ENCODE measurements around the gene XPO5.
"Not testable (repeated sequence)": the region's sequence is repeated elsewhere in the genome, so short reads cannot be mapped to it uniquely, and the experiment has no call there.

Gene XPO5

DNA sequence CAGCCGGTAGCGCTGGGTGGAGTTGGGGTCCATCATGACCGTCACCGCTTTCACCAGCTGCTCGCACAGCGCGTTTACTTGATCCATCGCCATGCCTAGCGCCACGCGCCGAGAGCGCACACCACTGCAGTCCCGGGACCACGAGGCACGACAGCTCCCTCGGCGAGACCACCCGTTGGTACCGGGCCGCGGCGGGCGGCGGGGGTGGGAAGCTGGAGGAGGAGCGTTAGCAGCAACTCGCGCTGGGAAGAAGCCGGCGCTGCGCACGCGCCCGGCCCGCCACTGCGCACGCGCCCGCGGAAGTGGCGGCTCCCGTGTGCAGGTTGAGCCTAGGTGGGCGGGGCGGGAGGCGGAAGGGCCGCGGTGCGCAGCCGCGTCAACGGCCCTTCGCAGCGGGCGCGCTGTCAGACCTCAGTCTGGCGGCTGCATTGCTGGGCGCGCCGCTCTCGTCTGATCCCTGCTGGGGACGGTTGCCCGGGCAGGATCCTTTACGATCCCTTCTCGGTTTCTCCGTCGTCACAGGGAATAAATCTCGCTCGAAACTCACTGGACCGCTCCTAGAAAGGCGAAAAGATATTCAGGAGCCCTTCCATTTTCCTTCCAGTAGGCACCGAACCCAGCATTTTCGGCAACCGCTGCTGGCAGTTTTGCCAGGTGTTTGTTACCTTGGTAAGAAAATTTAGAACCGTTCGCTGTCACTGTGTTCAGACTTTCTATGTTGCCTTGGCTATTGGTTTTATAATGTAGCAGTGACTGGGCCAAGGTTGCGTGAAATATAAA lies at the start of gene XPO5, which contains the start of gene POLH:
TSS of gene XPO5 (minus strand) at position 267 of the 780 bp plus-strand sequence. CDS start at position 93, 174 bp downstream.
TSS of gene POLH (plus strand) at position 414 of the 780 bp plus-strand sequence. CDS start 6,135 bp downstream, outside the sequence.
- DNase-seq, result peak; percentile 97

DNA sequence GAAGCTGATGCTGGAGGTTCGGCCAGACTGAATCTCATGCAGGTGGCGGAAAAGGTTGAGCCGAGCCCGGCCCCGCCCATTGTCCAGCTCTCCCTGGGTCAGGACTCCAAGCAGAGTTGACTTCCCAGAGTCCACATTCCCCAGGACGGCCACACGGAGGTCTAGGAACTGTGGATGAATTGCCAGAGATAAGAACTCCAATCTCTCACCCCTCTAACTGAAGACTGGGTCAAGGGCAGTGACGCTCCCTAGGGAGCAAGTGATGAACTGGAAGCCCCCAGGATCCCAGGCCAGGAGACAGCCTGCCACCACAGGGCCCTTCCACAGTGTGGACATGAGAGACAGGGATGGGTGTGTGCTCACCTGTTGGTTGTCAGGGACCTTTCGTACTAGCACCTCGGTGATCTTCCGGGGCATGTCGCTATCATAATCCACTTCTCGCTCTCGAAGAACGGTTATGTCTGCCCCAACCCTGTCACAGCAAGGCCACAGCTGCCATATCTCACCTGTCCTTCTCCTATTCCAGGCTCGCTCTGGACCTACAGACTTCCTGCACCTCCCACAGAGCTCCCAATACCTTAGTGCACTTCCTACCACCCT lies 49.7 kb upstream of the XPO5 start:
- DNase-seq, result no peak

DNA sequence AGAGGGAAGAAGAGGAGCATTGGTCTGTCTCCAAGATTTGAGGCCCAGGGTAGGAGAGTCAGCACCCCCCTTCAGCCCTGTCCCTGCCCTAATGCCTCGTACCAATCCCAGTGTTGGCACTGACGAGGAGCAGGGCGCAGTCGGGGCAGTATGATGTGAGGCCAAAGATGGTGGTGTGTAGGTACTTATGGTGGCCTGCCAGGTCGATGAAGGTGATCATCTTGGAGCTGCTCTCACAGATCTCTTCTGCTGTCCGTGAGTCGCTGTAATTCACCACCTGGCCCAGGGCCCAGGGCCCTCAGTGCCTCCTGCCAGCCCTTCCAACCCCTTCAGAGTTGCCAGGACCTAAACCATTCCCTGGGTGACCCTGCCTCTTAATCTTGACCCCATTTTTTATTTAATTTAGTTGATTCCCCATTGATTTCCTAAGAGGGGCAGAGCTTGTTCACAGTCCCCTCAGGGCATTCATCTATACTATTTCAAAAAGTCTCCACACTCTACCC lies 49.0 kb upstream of the XPO5 start:
- DNase-seq, result no peak

DNA sequence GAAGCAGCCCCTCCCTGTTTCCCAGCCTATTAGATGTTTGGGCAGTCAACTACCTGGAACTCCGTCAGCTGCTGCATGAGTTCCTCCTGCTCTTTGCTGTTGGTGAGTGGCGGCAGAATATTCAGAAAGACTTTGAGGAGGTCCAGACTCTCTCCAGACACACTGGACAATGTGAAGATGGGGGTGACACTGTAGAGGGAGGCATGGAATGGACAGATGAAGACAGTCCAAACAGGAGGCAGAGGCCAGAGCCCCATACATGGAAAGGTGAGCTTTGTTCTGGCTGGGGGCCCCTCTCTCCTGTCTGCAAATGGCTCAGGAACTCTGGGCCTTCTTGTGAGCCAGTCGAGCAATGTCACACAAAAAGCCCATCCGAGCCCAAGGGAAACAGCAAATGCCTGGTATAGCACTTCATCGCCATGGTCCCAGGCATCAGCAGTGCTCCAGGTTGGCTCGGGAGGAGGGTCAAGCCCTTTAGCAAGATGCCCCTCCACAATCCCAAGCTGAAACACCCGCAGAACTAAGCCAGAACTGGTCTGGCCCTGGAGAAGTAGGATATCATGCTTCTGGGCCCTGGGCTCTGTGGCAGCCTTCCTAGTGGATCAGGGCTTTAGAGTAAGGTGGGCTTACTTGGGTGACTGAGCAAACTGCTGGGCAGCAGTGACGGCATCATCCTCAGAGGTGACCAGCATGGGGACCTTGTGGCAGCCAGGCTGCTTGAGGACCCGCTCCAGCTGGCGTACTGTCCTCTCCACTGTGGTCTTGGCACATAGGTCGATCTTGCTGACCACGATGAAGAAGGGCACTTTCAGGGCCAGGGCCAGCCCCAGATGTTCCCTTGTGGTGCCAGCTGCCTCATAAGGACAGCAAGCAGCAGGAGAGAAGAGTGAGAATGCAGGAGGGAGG lies 48.3 kb upstream of the XPO5 start:
- DNase-seq, result no peak

DNA sequence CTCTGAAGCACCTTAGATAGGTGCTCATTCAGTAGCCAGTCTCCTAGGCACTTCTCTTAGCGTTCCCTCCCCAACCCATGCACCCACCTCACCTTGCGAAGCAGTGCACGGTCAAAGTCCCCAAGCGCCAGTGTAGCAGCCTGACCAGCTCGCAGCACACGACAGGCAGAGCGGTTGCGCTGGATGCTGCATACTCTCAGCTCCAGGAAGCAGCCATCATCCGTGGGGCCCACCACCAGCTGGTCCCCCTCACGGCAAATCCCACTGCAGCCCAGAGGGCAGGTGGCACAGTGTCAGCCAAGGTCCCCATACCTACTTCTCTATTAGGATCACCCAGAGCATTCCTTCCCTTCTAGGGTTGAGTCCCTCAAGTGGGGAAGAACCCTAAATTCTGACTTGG lies 46.7 kb upstream of the XPO5 start:
- no peak for DNase-seq

DNA sequence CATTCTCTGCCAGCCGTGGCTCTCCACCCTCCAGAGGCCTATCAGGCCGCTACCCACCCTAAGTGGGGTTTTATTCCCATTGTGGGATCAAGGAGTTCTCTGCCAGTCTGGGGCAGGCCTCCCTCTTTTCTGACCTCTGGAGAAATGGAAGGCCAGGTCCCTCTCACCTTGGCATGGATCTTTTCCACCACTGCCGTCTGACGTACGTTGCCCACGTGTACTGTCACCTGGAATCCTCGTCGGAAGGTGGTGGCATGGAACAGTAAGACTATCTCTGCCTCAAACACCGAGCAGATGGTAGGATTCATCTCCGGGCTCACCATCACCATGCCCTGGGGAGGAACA lies 46.0 kb upstream of the XPO5 start:
- DNase-seq, result no peak

DNA sequence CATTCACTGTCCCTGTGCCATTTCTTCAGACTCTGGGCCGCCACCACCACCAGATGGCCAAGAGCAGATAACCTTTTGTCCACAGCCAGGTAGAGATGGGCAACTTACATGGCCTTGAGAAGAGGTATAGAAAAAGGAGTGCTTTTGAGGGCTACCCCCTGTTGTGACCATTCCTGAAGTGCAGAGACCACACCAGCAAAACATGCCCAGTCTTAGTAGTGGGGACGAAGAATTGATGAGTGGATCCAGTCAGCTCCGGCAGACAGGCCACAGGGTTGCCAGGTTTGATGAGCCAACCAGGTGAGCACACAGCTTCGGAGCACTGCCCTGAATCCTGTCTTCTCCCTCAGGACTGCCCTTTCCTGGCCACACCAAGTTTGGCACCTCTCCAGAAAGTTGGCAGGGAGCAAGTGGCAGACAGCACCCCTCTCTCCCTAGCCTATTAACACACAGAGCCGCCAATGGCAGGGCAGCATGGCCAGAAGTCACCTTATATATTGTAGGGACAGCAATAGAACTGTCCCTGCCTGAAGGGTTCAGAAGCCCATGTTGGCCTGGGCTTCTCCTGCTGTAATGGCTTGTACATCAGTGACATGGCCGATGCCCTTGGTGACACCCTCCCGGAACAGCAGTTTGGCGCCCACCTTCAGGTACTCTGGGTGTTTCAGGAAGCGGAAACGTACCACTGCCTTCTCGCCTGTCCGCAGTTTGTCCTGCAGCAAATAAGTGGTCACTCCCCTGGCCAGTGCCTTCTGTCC lies 45.4 kb upstream of the XPO5 start:
- DNase-seq, result no peak

DNA sequence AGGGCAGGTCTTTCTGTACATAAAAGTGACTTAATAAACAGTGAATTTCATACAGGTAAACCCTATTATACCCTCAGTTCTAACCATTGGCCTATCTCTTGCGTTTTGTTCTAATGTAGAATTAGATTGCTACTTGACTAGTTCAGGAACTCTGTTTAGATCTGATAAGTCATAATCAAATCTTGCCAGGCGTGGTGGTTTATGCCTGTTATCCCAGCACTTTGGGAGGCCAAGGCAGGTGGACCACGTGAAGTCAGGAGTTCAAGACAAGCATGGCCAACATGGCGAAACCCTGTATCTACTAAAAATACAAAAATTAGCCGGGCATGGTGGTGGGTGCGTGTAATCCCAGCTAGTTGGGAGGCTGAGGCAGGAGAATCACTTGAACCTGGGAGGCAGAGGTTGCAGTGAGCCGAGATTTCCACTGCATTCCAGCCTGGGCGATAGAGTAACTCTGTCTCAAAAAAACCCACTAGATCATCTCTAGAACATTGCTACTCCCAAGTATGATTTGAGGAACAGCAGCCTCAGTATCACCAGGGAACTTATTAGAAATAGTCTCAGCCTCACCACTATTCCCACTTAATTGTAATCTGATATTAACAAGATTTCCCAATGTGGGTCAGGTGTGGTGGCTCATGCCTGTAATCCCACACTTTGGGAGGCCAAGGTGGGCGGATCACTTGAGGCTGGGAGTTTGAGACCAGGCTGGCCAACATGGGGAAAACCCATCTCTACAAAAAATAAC lies 41.1 kb upstream of the XPO5 start:
- no peak for DNase-seq

DNA sequence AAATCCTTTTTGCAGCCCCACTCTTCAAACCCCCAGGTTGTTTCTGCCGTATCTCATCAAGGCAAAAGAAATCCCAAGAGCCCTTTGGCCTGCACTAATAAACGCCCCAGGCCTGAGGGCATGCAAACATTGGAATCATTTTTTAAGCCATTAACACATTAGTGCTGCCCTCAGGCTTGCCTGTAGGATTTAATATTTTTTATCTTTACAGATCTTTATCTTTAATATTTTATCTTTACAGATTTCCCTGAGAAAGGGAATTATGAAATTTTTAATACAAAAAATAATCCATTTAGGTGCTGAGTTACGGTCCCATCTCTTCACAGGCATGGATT lies 38.5 kb upstream of the XPO5 start:
- DNase-seq, result no peak

DNA sequence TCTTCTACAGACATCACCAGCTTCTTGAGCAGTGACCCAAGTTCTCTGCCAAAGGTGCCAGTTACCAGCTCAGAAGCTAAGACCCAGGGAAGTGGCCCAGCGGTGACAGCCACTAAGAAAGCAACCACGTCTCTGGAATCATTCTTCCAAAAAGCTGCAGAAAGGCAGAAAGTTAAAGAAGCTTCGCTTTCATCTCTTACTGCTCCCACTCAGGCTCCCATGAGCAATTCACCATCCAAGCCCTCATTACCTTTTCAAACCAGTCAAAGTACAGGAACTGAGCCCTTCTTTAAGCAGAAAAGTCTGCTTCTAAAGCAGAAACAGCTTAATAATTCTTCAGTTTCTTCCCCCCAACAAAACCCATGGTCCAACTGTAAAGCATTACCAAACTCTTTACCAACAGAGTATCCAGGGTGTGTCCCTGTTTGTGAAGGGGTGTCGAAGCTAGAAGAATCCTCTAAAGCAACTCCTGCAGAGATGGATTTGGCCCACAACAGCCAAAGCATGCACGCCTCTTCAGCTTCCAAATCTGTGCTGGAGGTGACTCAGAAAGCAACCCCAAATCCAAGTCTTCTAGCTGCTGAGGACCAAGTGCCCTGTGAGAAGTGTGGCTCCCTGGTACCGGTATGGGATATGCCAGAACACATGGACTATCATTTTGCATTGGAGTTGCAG lies 38.0 kb upstream of the XPO5 start:
- no peak for DNase-seq

DNA sequence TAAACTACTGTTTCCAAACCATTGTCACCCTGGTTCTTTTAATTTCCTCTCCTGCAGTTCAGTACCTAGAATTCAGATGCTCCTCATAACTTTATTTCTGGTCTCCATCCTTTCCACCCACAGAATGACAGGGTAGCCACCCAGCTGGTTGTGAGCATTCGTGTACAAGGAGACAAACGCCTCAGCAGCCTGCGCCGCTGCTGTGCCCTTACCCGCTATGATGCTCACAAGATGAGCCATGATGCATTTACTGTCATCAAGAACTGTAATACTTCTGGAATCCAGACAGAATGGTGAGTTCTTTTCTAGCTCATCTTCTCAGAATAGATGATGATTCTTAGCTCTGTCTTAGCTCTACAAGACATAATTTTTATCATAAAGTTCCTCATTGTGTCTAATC lies 34.6 kb upstream of the XPO5 start:
- DNase-seq, result no peak

DNA sequence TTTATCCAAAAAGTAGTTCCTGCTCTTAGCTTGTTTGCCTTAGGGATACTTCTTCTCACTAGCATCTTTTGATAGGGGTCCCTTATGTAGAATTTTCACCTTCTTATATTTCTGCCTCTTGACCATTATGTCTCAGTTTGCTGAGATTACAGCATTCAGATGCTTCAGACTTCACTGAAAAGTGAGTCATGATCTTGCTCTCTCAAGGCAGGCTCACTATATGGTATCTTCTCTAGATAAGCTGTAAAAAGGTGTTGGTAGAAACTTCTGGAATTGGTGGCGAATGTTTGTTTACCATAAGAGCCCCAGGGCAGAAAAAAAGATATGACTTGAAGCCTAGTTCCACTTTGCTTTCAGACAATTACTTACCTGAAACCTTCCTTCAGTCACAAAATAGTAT lies 33.6 kb upstream of the XPO5 start:
- no peak for DNase-seq

DNA sequence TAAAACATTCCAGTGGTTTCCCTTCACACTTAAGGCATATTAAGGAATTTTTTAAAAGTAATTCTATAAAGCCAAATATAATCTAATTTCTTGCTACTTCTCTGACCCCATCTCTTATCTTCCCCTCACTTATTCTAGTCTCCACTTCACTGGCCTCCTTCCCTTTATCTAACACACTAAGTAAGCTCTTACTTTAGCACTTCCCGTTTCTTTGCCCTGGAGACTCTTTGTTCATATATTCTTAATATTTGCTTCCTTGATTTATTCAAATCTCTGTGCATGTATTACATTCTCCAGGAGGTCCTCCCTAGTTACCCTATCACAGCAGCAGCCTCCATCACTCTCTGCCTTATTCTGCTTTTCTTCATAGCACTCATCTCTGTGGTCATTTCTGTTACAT lies 33.0 kb upstream of the XPO5 start:
- DNase-seq, result no peak

DNA sequence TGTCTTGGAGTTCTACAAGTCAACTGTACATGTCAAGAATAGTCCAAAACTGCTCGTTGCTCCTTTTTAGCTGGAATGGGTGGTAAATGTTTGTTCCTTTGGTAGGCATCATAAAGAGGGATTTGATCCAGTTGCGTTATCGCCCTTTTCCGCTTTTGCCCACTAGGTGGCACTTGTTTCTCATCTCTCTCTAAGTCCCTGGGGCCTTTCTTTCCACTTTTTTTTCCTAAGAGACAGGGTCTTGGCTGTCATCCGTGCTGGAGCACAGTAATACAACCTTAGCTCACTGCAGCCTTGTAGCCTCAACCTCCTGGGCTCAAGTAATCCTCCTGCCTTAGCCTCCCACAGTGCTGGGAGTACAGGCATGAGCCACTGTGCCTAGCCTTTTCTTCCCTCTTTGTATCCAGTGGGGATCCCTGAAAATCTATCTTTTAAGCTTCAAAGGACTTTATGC lies 32.5 kb upstream of the XPO5 start:
- peak; percentile 76 for DNase-seq

DNA sequence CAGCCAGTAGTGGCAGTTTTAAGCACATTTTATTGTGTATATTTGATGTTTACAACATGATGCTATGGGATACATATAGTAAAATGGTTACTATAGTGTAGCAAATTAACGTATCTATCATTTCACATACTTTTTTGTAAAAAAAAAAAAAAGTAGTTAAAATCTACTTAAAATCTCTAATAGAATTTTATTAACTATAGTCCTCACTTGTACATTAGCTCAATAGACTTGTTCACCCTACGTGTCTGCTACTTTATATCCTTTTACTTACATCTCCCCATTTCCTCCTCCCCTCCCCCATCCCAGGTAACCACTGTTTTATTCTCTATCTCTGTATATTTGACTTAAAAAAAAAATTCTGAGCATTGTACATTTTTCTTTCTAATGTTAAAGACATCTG lies 30.2 kb upstream of the XPO5 start:
- DNase-seq, result no peak

DNA sequence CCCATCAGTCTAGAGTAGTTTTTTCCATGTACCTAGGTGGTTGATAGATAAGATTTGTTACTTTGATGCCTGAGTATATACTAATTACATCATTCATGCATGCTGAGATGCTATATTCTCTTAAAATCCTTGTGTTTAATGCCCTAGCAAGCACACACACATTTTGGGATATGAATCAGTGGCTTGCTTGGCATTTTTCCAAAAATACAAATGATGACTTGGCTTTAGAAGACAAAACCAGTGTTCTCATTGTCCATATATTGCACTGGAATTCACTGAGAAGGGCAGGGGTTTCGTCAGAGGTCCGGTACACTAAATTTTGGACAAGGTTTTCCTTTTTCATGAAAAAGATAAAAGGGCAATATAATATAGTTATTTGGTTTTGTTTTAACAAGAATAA lies 28.3 kb upstream of the XPO5 start:
- no peak for DNase-seq

DNA sequence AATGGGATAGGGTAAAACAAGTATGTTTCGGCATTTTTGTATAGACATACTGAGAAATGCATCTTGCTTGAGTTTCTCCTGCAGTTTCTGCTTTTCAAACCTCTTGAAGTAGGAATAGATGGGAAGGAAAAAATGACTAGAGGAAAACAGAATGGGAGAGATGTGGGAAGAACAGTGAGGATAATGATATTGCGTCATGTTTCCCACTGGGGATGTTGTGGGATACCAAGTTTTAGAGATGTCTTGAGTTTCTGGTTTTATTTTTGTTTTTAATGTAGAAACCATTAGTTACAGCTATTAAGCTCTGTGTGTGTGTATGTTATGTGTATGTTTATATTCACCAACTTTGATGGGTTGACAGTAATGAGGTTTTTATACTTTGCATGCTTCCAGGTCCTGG lies 24.8 kb upstream of the XPO5 start:
- no peak for DNase-seq

DNA sequence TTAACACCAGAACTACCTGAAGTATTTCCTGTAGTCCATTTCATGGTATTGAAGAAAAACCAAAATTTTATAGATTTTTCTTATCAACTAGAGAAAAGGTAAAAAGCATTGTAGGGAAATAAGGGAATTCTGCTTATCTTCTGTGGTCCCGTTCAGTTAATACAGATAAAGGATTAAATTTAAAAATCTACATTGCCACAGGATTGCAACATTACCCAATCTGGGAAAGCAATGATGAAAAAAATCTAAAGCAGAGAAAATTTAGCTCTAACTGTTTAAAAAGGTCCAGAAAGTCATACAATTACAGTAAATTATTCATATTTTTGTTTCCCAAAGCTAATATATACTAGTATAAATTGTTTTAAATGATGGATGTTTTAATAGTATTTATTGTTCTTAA lies 18.1 kb upstream of the XPO5 start:
- no peak for DNase-seq

DNA sequence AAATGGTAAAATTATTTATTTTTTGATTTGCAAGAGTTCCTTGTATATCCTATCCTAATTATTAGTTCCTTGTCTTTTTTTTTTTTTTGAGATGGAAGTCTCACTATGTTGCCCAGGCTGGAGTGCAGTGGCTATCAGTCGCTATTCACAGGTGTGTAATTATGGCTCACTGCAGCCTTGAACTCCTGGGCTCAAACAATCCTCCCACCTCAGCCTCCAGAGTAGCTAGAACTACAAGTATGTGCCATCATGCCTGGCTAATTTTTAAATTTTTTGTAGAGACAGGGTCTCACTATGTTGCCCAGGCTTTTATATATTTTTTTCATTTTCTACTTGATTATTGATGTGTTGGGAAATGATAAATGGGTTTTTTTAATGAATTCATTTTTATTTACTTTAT lies 13.7 kb upstream of the XPO5 start:
- DNase-seq, result not testable (repeated sequence)

DNA sequence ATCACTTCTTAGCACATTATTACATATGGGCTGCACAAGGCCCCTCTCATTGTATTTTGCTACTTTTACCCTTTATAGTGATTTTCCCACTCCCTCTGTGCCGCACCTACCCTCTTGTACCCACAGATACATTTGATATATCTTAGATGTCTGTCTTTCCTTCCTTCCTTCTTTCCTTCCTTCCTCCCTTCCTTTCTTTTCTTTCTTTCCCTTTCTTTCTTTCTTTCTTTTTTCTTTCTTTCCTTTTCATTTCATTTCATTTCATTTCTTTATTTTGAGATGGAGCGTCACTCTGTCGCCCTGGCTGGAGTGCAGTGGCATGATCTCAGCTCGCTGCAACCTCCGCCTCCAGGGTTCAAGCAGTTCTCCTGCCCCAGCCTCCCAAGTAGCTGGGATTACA lies 12.4 kb upstream of the XPO5 start:
- no peak for DNase-seq

DNA sequence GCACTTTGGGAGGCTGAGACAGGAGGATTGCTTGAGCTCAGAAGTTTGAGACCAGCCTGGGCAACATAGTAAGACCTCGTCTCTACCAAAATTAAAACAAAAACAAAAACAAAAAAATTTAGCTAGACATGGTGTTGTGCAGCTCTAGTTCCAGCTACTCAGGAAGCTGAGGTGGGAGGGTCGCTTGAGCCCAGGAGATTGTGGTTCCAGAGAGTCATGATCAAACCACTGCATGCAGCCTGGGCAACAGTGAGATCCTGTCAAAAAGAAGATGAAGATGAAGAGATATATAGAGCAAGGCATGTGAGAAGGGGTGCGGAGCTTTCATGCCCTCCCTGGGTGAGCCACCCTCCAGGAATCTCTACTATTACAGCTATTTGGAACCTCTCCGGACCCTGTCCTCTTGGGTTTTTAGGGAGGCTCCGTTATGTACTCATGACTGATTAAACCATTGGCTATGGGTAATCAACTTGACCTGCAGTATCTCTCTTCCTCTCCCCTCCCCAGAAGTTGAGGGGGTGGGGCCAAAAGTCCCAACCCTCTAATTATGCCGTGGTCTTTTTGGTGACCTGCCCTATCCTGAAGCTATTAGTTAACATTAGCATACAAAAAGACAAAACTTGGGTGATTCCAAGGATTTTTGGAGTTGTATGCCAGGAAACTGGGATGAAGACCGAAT lies 9.2 kb upstream of the XPO5 start:
- DNase-seq, result no peak
